Effector memory CD8-positive, alpha-beta T cell (primary cell): Measurements from ENCODE around the gene PCDHB6.
"Not testable (repeated sequence)": the region's sequence is repeated elsewhere in the genome, so short reads cannot be mapped to it uniquely, and the experiment has no call there.

Experiments used
- ATAC-seq: fragments of 150-1000 bp; cut with Tn5 transposase; replicated peaks from 2 replicates; pipeline ENCODE4 v1.10.0; 2021; ENCODE audit warnings: mild to moderate bottlenecking, moderate library complexity
- DNase-seq, 3 experiments: peaks; one replicate each; pipeline ENCODE4 v3.0.0; 2021
- H3K27ac Mint-ChIP-seq, 2 donors: one replicate each; pipeline ENCODE4 v1.8.0; 2022; ENCODE audit warnings: mild to moderate bottlenecking in 2 of 2, mixed read lengths in 2 of 2, moderate library complexity in 2 of 2
- H3K27me3 Mint-ChIP-seq, 2 donors: one replicate each; pipeline ENCODE4 v1.8.0; 2022; ENCODE audit warnings: mixed read lengths in 2 of 2
- H3K36me3 Mint-ChIP-seq: one replicate; pipeline ENCODE4 v1.8.0; 2022; ENCODE audit warnings: mild to moderate bottlenecking, moderate library complexity, mixed read lengths; ENCODE audit not compliant: insufficient read depth
- H3K4me1 Mint-ChIP-seq, 2 donors: one replicate each; pipeline ENCODE4 v1.8.0; 2022; ENCODE audit warnings: low read depth in 2 of 2, mixed read lengths in 2 of 2
- H3K4me3 Mint-ChIP-seq, 2 donors: one replicate each; pipeline ENCODE4 v1.8.0; 2022; ENCODE audit warnings: mild to moderate bottlenecking in 2 of 2, mixed read lengths in 2 of 2, moderate library complexity in 2 of 2
- H3K9me3 Mint-ChIP-seq, 2 donors: one replicate each; pipeline ENCODE4 v1.8.0; 2022; ENCODE audit warnings: mixed read lengths in 2 of 2

PCDHB6 gene

DNA sequence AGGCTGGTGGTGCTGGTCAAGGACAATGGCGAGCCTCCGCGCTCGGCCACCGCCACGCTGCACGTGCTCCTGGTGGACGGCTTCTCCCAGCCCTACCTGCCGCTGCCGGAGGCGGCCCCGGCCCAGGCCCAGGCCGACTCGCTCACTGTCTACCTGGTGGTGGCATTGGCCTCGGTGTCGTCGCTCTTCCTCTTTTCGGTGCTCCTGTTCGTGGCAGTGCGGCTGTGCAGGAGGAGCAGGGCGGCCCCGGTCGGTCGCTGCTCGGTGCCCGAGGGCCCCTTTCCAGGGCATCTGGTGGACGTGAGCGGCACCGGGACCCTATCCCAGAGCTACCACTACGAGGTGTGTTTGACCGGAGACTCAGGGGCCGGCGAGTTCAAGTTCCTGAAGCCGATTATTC is 12.5 kb upstream of the PCDHB6 start:
- Mint-ChIP-seq H3K9me3 (peaks cover 8 to 13% of the 10 kb centered on the region in 2 donors), H3K27me3 (peaks cover 9 to 13% of the 10 kb centered on the region in 2 donors)
- not testable (repeated sequence) for H3K4me3 Mint-ChIP-seq, H3K36me3 Mint-ChIP-seq, DNase-seq, ATAC-seq, H3K4me1 Mint-ChIP-seq, H3K27ac Mint-ChIP-seq

GRCh38 chr5:141150224-141150992 is 551 bp downstream of the PCDHB6 start:
- DNase-seq, result no peak
- no peak for ATAC-seq
- H3K4me3 Mint-ChIP-seq, result peak overlapping the region in 1 of 2 donors; percentile 15
- no peaks in the 10 kb centered on the region for H3K9me3 Mint-ChIP-seq
- H3K36me3 Mint-ChIP-seq, result no peaks in the 10 kb centered on the region
- H3K27me3 Mint-ChIP-seq, result peaks cover 24 to 34% of the 10 kb centered on the region in 2 donors
- H3K27ac Mint-ChIP-seq, result no peak overlapping the region
- peaks cover 3 to 5% of the 10 kb centered on the region in 2 donors for H3K4me1 Mint-ChIP-seq

GRCh38 chr5:141150993-141151325 is 1.1 kb downstream of the PCDHB6 start:
- Mint-ChIP-seq H3K27me3 (peaks cover 30 to 39% of the 10 kb centered on the region in 2 donors), H3K9me3 (no peaks in the 10 kb centered on the region), H3K4me3 (no peak overlapping the region), H3K4me1 (peaks cover 3 to 5% of the 10 kb centered on the region in 2 donors), H3K36me3 (no peaks in the 10 kb centered on the region), H3K27ac (no peak overlapping the region)
- ATAC-seq (no peak), DNase-seq (no peak)

GRCh38 chr5:141151632-141152031 is 1.8 kb downstream of the PCDHB6 start:
- H3K36me3 Mint-ChIP-seq, DNase-seq, H3K4me1 Mint-ChIP-seq, H3K27ac Mint-ChIP-seq, ATAC-seq, H3K9me3 Mint-ChIP-seq, H3K4me3 Mint-ChIP-seq: not testable (repeated sequence)
- H3K27me3 Mint-ChIP-seq, result peaks cover 33 to 46% of the 10 kb centered on the region in 2 donors

DNA sequence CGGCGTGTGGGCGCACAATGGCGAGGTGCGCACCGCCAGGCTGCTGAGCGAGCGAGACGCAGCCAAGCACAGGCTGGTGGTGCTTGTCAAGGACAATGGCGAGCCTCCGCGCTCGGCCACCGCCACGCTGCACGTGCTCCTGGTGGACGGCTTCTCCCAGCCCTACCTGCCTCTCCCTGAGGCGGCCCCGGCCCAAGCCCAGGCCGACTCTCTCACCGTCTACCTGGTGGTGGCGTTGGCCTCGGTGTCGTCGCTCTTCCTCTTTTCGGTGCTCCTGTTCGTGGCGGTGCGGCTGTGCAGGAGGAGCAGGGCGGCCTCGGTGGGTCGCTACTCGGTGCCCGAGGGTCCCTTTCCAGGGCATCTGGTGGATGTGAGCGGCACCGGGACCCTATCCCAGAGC is 2.2 kb downstream of the PCDHB6 start:
- H3K36me3 Mint-ChIP-seq, DNase-seq, H3K27ac Mint-ChIP-seq, H3K9me3 Mint-ChIP-seq, ATAC-seq, H3K4me1 Mint-ChIP-seq, H3K4me3 Mint-ChIP-seq: not testable (repeated sequence)
- peaks cover 35 to 51% of the 10 kb centered on the region in 2 donors for H3K27me3 Mint-ChIP-seq

DNA sequence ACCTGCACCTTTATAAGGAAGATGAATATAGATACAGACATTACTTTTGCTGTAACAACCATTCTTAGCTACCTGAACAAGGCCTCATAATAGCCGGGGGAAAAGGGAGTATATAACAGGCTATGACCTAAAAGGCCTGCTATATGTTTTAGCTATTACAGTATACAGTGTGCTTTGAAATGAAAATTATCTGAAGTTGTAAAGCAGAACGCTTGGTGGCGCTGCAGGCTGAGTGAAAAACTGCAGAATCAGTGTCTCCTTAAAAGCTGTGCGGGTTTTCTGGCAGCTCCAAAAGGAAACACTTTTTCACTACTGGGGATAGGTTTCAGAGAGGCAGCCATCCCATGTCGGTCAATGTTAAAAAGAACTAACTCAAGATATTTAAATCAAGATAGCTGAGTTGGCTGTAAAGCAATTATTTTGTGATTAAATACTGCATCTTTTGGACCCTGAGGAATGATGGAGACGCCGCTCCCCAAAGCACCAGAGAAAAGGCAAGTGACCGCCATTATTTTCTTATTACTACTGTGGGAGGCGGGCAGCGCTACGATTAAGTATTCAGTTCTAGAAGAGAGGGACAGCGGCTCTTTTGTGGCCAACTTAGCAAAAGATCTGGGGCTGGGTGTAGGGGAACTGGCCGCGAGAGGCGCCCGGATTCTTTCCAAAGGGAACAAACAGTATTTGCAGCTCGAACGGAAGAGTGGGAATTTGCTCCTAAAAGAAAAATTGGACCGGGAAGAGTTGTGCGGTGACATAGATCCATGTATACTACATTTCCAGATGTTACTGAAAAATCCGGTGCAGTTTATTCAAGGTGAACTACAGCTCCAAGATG is 5.9 kb downstream of the PCDHB6 start:
- H3K9me3 Mint-ChIP-seq, result peaks cover 0 to 4% of the 10 kb centered on the region in 2 donors
- no peaks in the 10 kb centered on the region for H3K4me1 Mint-ChIP-seq
- no peak for DNase-seq
- peaks cover 23 to 55% of the 10 kb centered on the region in 2 donors for H3K27me3 Mint-ChIP-seq
- no peaks in the 10 kb centered on the region for H3K36me3 Mint-ChIP-seq
- ATAC-seq, result no peak
- H3K27ac Mint-ChIP-seq, result no peak overlapping the region
- no peak overlapping the region for H3K4me3 Mint-ChIP-seq

- not testable (repeated sequence) for H3K36me3 Mint-ChIP-seq, H3K4me1 Mint-ChIP-seq, DNase-seq, H3K4me3 Mint-ChIP-seq, H3K9me3 Mint-ChIP-seq, H3K27ac Mint-ChIP-seq, ATAC-seq
- H3K27me3 Mint-ChIP-seq, result peaks cover 23 to 49% of the 10 kb centered on the region in 2 donors
Observed at GRCh38 chr5:141157356-141157755, 7.5 kb downstream of the PCDHB6 start.

GRCh38 chr5:141157901-141158300 is 8.0 kb downstream of the PCDHB6 start:
- not testable (repeated sequence) for H3K9me3 Mint-ChIP-seq, H3K27ac Mint-ChIP-seq, H3K36me3 Mint-ChIP-seq, ATAC-seq, H3K4me3 Mint-ChIP-seq, DNase-seq, H3K4me1 Mint-ChIP-seq
- H3K27me3 Mint-ChIP-seq, result peaks cover 23 to 47% of the 10 kb centered on the region in 2 donors

GRCh38 chr5:141172381-141173204 is 22.7 kb downstream of the PCDHB6 start, which contains the start of gene PCDHB7:
TSS of gene PCDHB7 (plus strand) at chr5:141172644. CDS start at chr5:141172836, 192 bp downstream.
- Mint-ChIP-seq H3K4me3 (no peak within 1 kb of the TSS), H3K9me3 (peaks cover 1 to 14% of the 10 kb centered on the region in 2 donors), H3K27me3 (peaks cover 25 to 42% of the 10 kb centered on the region in 2 donors), H3K36me3 (peaks cover 8% of the 10 kb centered on the region), H3K4me1 (peaks cover 4 to 7% of the 10 kb centered on the region in 2 donors), H3K27ac (no peak within 1 kb of the TSS)
- DNase-seq, result no peak
- ATAC-seq, result no peak

GRCh38 chr5:141174291-141175104 is 24.6 kb downstream of the PCDHB6 start:
- H3K9me3 Mint-ChIP-seq, H3K36me3 Mint-ChIP-seq, H3K4me1 Mint-ChIP-seq, ATAC-seq, DNase-seq, H3K4me3 Mint-ChIP-seq, H3K27ac Mint-ChIP-seq: not testable (repeated sequence)
- H3K27me3 Mint-ChIP-seq, result peaks cover 10 to 23% of the 10 kb centered on the region in 2 donors

DNA sequence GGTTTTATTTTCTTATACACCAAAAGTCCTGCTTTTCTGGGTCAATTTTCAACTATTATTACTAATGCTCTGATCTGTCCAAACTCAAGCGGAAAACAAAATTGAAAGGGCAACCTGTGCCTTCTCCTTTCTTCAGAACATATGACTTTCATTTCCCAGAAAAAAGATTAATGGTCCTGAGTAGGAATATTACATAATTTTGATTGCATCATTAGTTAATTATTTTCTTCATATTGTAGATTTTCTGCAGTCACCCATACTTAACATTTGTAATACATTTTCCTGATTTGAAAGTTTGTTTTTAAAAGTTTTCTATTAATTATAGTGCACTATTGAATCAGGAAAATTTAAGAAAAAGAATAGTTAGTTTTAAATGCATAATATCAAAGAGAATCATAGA is 26.1 kb downstream of the PCDHB6 start:
- peaks cover 8% of the 10 kb centered on the region for H3K36me3 Mint-ChIP-seq
- ATAC-seq, result no peak
- no peak overlapping the region for H3K27ac Mint-ChIP-seq
- DNase-seq, result no peak
- no peak overlapping the region for H3K4me3 Mint-ChIP-seq
- H3K9me3 Mint-ChIP-seq, result peaks cover 0 to 7% of the 10 kb centered on the region in 2 donors
- peaks cover 4 to 7% of the 10 kb centered on the region in 2 donors for H3K4me1 Mint-ChIP-seq
- H3K27me3 Mint-ChIP-seq, result peaks cover 10 to 13% of the 10 kb centered on the region in 2 donors

- peaks cover 14 to 18% of the 10 kb centered on the region in 2 donors for H3K27me3 Mint-ChIP-seq
- not testable (repeated sequence) for H3K4me3 Mint-ChIP-seq, H3K9me3 Mint-ChIP-seq, ATAC-seq, H3K36me3 Mint-ChIP-seq, DNase-seq, H3K27ac Mint-ChIP-seq, H3K4me1 Mint-ChIP-seq
Observed at GRCh38 chr5:141177577-141178191, 27.8 kb downstream of the PCDHB6 start, which contains the start of gene PCDHB8. TSS of gene PCDHB8 (plus strand) at chr5:141177790. CDS start at chr5:141178035, 245 bp downstream.
